GM12891 (cell line): ENCODE measurements around the gene WDFY3.

ENCODE experiments used
- POLR2A ChIP-seq: IDR thresholded peaks from 2 replicates; pipeline ENCODE4 v1.6.1; 2011; ENCODE audit warnings: low read depth, low read length, control low read depth
- TAF1 ChIP-seq: IDR thresholded peaks from 2 replicates; pipeline ENCODE4 v1.6.1; 2011; ENCODE audit warnings: low read depth, low read length, control low read depth

DNA sequence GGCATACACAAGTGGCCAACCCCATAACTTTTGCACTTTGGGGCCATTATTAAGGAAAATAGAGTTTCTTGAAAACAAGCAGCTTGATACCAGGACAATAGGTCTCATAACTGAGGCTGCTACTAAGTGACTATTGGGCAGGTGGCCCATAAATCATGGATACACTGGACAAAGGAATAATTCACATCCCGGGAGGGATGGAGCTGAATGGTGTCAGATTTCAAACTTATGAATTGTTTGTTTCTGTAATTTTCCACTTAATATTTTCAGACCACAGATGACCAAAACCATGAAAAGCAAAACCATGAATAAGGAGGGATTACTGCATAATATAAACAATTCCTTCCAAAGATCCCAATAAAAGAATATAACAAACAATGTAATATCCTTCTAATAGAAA is 114.4 kb downstream of the WDFY3 start:
- TF ChIP-seq TAF1 (no peak), POLR2A (no peak)
